ENCODE results near the gene SGMS2.
A peak's percentile ranks its signal among the peaks of the same experiment; 100 is the strongest.

The SGMS2 gene

DNA sequence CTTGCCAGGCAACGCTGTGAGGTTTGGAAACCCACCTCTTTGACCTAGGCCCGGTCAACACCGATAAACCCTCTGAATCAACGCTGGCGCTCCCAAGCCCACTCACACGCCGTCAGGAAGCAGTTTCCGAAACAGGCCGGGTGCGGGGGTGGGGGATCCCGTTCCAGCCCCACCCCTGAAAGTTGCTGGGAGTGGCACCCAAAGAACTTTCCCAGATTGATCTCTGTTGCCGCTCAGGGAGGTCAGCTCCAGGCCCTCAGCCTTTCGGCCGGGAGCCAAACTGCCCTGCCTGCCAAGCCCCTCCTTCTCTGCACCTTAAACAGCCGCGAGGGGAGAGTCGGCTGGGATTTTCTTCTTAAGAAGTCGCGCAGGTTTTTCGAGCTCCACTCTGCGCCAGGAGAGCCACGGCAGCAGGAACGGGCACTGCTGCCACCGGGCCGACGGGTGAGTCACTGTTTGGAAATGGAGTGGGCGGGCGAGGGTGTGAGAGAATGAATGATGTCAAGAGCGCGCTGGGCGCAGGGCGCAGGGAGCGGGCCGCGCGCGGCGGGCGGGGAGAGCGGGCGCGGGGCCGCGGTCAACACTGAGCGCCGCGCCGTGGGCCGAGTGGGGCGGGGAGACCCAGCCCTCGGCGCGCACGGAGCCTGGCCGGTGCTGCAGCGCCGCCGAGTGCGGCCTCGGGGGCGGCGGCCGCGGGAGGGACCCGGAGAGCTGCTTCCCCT lies at the start of gene SGMS2:
TSS of gene SGMS2 (plus strand) at position 583 of the 722 bp plus-strand sequence. CDS start 70,622 bp downstream, outside the sequence.
- ATAC-seq = peak; percentile 55 to 74

- ATAC-seq = no peak
Measured at GRCh38 chr4:107777890-107778289, 46.8 kb upstream of the SGMS2 start.

- no peak for ATAC-seq
Measured at GRCh38 chr4:107778784-107779530, 45.8 kb upstream of the SGMS2 start.

- no peak for ATAC-seq
Measured at GRCh38 chr4:107780665-107781064, 44.1 kb upstream of the SGMS2 start.

DNA sequence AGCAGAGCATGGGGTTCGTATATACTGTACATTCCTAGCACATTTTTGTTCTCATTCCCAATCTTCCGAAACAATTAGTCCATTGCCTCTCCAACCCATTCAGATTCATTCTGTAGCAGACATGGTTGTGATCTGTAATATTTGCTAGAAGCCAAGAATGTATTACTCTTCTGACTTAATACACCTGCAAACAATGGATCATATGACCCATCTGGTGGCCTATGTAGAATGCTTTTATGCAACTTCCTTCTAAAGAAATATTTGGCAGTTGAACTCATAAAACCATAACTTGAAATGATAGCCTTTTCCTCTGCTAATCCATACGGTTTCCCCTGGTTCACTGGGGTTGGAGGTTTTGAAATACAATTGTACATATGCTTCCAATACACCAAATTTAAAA lies 32.8 kb upstream of the SGMS2 start:
- ATAC-seq = no peak

GRCh38 chr4:107792711-107793110 lies 32.0 kb upstream of the SGMS2 start:
- no peak for ATAC-seq

DNA sequence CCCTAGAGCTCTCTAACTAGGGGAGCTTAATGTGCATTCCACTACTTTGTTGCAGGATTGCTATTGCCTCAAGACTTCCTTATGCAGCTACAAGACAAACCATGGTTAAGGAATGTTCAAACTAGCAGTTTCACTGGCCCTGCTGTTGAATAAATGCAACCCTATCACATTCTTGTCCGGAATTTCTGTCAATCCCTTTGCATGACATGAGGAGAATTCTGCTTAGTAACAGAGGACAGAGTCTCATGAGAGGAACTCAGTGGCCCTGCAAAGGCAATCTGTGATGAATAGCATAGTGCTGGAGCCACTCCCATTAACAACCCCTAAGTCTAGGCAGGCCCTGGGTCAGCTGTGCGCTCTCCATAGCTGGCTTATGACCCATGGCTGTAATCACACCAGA lies 30.7 kb upstream of the SGMS2 start:
- no peak for ATAC-seq

DNA sequence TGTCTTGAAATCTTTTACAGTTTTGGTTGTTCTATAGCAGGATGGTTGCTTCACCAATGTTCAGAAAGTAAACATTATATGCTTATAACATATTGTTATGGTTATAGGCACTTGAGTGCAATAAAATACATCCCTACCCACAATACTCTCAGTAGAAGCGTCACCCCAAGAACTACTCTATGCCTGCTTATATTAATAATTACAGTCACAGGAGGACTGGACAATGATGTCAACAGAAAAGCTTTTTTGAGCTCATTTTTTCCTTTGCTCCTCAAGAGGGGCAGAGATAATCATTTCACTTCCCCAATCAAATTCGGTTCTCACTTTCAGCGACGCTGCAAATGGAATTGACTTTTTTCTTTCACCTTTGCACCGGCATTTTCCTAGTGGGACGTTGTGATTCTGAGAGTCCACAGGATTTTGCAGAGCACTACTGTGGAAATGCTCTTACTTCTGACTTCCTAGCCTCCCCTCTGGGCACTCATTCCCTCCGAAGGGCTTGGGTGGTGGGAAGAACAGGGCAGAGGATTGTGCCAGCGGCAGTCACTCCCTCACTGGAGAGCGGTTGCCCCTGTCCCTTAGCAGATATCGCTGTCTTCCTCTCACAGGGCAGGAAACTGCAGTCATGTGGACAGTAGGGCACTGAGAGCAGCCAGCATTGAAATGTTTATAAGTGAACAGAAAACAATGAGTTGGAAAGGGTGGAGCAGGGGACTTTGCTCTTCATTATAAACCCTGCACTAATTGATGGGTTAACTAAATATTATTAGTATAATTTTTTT lies 24.9 kb upstream of the SGMS2 start:
- no peak for ATAC-seq

GRCh38 chr4:107800706-107801105 lies 24.0 kb upstream of the SGMS2 start:
- no peak for ATAC-seq

DNA sequence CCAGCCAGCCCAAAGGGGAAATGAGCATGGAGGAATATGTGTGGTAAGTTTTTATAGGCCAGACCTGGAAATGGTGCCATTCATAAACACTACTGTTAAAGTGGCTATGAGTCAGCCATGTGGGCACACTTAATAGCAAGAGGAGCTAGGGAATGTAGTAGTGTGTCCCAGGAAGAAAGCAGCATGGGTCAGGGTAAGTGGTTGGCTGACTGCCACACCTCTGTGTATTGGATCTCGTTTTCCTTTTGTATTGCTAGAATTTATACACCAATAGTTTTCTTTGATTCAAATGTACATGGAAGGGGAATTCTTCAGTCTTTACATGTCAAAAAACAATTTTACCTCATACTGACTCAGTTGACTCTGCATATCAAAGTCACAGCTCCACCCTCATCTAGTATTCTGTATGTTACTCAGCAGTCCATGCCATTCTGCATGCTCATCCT lies 22.9 kb upstream of the SGMS2 start:
- no peak for ATAC-seq

GRCh38 chr4:107804956-107805355 lies 19.8 kb upstream of the SGMS2 start:
- ATAC-seq = no peak

DNA sequence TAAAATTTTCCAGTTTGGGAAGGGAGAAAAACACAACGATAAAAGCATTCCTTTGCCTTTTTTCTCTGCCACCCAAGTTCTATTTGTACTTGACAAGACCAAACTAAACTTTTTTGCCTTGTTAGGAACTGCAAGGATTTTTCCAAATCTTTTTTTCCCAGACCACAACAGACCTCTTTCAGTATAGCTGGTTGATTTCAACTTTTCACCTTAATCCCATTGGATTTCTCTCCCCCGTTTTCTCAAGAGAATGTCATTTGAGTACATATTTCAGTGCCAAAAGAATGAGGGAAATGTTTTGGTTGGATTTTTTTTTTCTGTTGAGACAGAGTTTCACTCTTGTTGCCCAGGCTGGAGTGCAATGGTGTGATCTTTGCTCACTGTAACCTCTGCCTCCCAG lies 18.5 kb upstream of the SGMS2 start:
- no peak for ATAC-seq

DNA sequence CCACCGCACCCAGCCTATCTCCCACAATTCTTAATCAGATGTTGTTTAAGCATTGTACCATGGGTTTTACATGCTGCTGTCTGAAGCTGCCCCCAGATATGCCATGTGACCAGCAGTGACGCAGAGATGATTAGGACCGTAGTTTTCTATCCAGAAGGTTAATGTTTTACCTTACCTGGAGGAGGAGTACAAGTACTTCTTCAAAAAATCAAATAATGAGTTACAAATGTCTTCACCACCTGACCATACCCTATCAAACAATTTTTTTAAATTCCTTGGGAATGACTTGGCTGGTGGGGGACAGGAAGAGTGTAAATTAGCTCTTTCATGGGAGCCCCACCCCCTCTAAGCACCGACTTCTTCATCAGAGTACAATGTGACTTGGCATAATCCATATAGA lies 16.2 kb upstream of the SGMS2 start:
- no peak for ATAC-seq

DNA sequence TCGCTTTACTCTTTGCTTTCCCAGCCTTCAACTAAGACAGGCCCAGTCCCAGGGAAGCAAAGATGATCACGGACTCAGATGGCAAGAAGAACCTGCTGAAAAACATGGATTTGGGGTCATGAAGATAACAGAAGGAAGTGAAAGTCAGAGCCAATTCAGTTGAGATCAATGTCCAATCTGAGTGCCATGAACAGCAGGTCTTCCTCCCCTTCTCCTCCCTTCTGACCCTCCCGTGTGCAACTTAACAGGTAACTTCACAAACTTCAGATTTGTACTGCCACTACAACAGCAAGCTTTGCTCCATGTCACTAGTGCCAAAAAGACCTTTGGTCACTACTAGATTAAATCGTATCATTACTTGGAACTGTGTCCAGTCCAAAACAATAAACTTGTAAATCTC lies 15.5 kb upstream of the SGMS2 start:
- ATAC-seq = no peak

GRCh38 chr4:107814758-107815157 lies 10.0 kb upstream of the SGMS2 start:
- ATAC-seq = no peak

- ATAC-seq = no peak
Measured at GRCh38 chr4:107815158-107815557, 9.6 kb upstream of the SGMS2 start.

- ATAC-seq = no peak
Measured at GRCh38 chr4:107818301-107818910, 6.3 kb upstream of the SGMS2 start.

DNA sequence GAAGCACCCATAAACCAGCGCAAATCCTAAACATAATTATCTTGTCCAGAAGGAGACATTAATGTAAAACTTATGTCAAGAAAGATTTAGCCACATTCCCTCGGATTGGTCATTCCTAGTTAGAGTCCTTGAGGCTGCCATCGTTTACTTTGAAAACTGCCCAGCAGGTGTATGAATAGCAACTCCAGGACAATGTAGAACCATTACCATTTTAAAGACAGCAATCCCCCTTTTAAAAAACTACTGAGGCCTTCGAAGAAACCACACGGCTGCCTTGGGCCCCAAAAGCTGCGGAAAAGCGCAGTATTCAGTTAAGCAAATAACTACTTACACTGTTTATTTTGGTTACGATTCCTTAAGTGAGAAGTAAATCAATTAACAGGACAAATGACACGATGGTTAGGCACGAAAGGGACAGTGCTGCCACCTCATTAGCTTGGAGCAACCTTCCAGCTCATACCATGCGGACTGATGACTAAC lies 822 bp upstream of the SGMS2 start:
- ATAC-seq = peak in 1 of 2 donors; percentile 7

- no peak for ATAC-seq
Measured at GRCh38 chr4:107825072-107825824, 516 bp downstream of the SGMS2 start.

- ATAC-seq = no peak
Measured at GRCh38 chr4:107826421-107826980, 1.8 kb downstream of the SGMS2 start.

DNA sequence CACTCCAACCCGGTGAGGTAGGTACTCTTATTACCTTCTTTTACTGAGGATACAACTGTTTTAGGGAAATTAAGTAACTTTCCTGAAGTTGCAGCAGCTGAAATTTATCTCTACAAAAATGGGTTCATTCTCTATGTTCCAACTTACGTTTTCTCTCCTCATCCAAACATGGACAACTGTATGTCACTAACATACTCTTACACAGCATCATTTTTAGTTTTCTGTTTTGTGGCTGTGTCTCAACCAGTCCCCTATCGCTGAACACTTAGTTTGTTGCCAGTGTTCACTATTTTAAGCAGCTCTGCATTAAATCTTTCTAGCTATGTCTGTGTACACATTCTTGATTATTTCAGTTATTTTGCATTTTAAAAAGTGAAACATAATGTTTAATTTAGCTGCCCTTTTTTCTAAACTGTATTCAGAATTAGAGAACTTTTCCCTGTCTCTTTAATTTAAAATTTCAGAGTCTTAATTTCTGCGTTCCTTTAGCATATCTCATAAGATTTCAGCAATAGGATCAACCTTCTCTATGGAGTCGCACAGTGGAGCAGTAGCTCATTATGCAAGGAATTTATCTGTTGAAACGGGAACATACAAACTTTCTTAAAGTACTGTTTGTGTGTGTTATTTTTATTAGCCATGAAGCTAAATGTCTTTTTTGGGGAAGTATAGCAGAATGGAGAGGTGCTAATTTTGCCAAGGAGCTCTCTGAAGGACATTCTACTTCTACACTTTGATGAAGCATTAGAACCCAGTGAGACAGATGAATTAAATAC lies 3.8 kb downstream of the SGMS2 start:
- ATAC-seq = no peak
